K562 (cell line): ENCODE results near the gene ZNF146. TPM values are rescaled to one million over a fixed set of nuclear protein-coding genes. Genes with fewer than 3 reads are reported as not detected.
"Not testable (repeated sequence)": the region's sequence is repeated elsewhere in the genome, so short reads cannot be mapped to it uniquely, and the experiment has no call there.

ENCODE experiments used
- ATAC-seq: fragments of 200-7000 bp; cut with Tn5 transposase; 3 replicates; pipeline ENCODE4 v1.9.1; 2020; ENCODE audit warnings: moderate library complexity
- BruUV-seq: library from RNA; stranded (reverse); fragments of 400-500 nt; replicated peaks from 2 replicates; lab custom pipeline; 2021; lab: Mats Ljungman, UMichigan
- CTCF ChIA-PET: fragments of 300-600 bp; formaldehyde crosslinking; extraction: SDS; loops from one replicate; lab custom pipeline; 2021; ENCODE audit warnings: low intra/inter-chr PET ratio; lab: Yijun Ruan, JAX
- POLR2A ChIA-PET: fragments of 300-600, 350-650 bp; sonication (Branson Sonifier 250); formaldehyde crosslinking; extraction: SDS; loops from one replicate; lab custom pipeline; 2021; ENCODE audit warnings: antibody characterized with exemption, inconsistent platforms; lab: Yijun Ruan, JAX
- DNase-seq, 4 experiments: peaks; one replicate each; pipeline versions ENCODE4 v3.0.0 to v3.0.0-alpha.2; 2011 to 2018; ENCODE audit warnings: low spot score in 3 of 4, mixed read lengths in 3 of 4; ENCODE audit errors: extremely low read depth in 1 of 4
- FAIRE-seq: peaks from 2 replicates; lab custom pipeline; 2011; peaks lifted over from hg19 to GRCh38; lab: Jason Lieb, UNC
- H2AFZ ChIP-seq: 2 replicates; pipeline ENCODE4 v1.6.0; 2011; ENCODE audit warnings: low read depth, low read length, control low read depth, inconsistent platforms
- H3K27ac ChIP-seq: fragments of 200-600 bp; 3 replicates; pipeline ENCODE4 v1.8.0; 2011; ENCODE audit warnings: low read depth, mild to moderate bottlenecking, control low read depth, inconsistent platforms, low read length, moderate library complexity, mixed read lengths; ENCODE audit errors: extremely low read depth
- H3K27me3 ChIP-seq, 2 experiments: fragments of 300-600 bp in 1 of 2; 2 replicates in 1 of 2; 3 replicates in 1 of 2; pipeline versions ENCODE4 v1.6.0 to v1.8.0; 2011; ENCODE audit warnings: inconsistent platforms in 2 of 2, low read length in 2 of 2, mild to moderate bottlenecking in 1 of 2, mixed read lengths in 1 of 2, moderate library complexity in 1 of 2; ENCODE audit not compliant: control insufficient read depth in 2 of 2, insufficient read depth in 2 of 2
- H3K36me3 ChIP-seq: fragments of 300-600 bp; 3 replicates; pipeline ENCODE4 v1.8.0; 2011; ENCODE audit warnings: mild to moderate bottlenecking, low read length, inconsistent platforms; ENCODE audit not compliant: control insufficient read depth, insufficient read depth
- H3K4me1 ChIP-seq, 2 experiments: fragments of 200-600 bp in 1 of 2; replicated peaks in 1 of 2; 2 replicates in 1 of 2; 3 replicates in 1 of 2; pipeline versions ENCODE4 v1.5.1 to v1.8.0; 2011; ENCODE audit warnings: inconsistent platforms in 2 of 2, low read length in 2 of 2, mild to moderate bottlenecking in 1 of 2, mixed read lengths in 1 of 2, moderate library complexity in 1 of 2; ENCODE audit not compliant: control insufficient read depth in 2 of 2, insufficient read depth in 2 of 2
- H3K4me2 ChIP-seq: 2 replicates; pipeline ENCODE4 v1.6.1; 2011; ENCODE audit warnings: low read length, control low read depth, inconsistent platforms, mixed read lengths; ENCODE audit not compliant: insufficient read depth
- H3K4me3 ChIP-seq: fragments of 200-600 bp; sonication (generic), shearing (Covaris generic); 2 replicates; pipeline ENCODE4 v1.5.1; 2016; ENCODE audit warnings: control low read depth, inconsistent platforms
- H3K79me2 ChIP-seq: fragments of 200-600 bp; 3 replicates; pipeline ENCODE4 v1.8.0; 2011; ENCODE audit warnings: low read length, inconsistent platforms; ENCODE audit not compliant: control insufficient read depth, insufficient read depth
- H3K9ac ChIP-seq, 2 experiments: 2 replicates each; pipeline versions ENCODE4 v1.6.0 to v1.6.1; 2011; ENCODE audit warnings: low read depth in 2 of 2, low read length in 2 of 2, control low read depth in 1 of 2, inconsistent platforms in 1 of 2, mild to moderate bottlenecking in 1 of 2, mixed read lengths in 1 of 2; ENCODE audit not compliant: insufficient read depth in 1 of 2
- H3K9me1 ChIP-seq: one replicate; pipeline ENCODE4 v1.6.0; 2011; ENCODE audit warnings: inconsistent platforms, mild to moderate bottlenecking, low read length, moderate library complexity; ENCODE audit not compliant: control insufficient read depth, insufficient read depth
- H3K9me3 ChIP-seq: replicated peaks from 2 replicates; pipeline ENCODE4 v1.5.1; 2011; ENCODE audit warnings: low read depth, low read length, inconsistent platforms; ENCODE audit not compliant: control insufficient read depth, insufficient read depth
- H4K20me1 ChIP-seq: replicated peaks from 2 replicates; pipeline ENCODE4 v1.6.1; 2011; ENCODE audit warnings: low read length, inconsistent platforms, mixed read lengths; ENCODE audit not compliant: control insufficient read depth, insufficient read depth
- MAFG ChIP-seq: fragments of 450-650 bp; conservative IDR thresholded peaks from 2 replicates; pipeline ENCODE4 v1.6.1; 2016; ENCODE audit warnings: missing genetic modification characterization, missing compliant biosample characterization
- WGBS: fragments of 100-300 bp; shearing (Covaris generic); methylation state at CpG from one replicate; pipeline ENCODE4 v1.1.6; 2016; ENCODE audit warnings: low coverage, mixed read lengths; ENCODE audit not compliant: insufficient coverage; ENCODE audit errors: missing lambda C conversion rate; 5-methylcytosine and 5-hydroxymethylcytosine counted together
- in situ Hi-C: fragments of 300-500 bp; cut with MboI; formaldehyde crosslinking; loops from 4 replicates; pipeline ENCODE4 v1.15.0; 2018; ENCODE audit warnings: inconsistent platforms, mixed read lengths
- intact Hi-C: fragments of 100-400 bp; cut with micrococcal nuclease; formaldehyde crosslinking; loops from 2 replicates; pipeline ENCODE4 v1.14.2; 2022
- polyA plus RNA-seq, 8 experiments: library from polyadenylated mRNA; depleted of rRNA in 4 of 8; stranded (reverse) in 5 of 8; unstranded in 3 of 8; fragments of >200 nt; fragmentation: Nextera tagmentation in 2 of 8; fragmentation: Illumina TruSeq in 1 of 8; extraction: Ambion mirVana in 2 of 8; extraction: Trizol in 1 of 8; gene quantifications; 2 replicates each; pipeline versions ENCODE4 v1.2.1 to v1.2.3, GENCODE V29; 2011 to 2014; ENCODE audit warnings: inconsistent platforms in 1 of 8, missing spikeins in 1 of 8
- total RNA-seq, 7 experiments: library from RNA; depleted of rRNA in 6 of 7; stranded (reverse); fragments of >200 nt in 6 of 7; fragmentation: Illumina TruSeq in 2 of 7; extraction: Trizol in 2 of 7; gene quantifications; 2 replicates each; pipeline versions ENCODE4 v1.2.1 to v1.2.3, GENCODE V29; 2011 to 2021; ENCODE audit warnings: low replicate concordance in 1 of 7
- TF ChIP-seq, protein P1 (sequence below): fragments of 450-650 bp; IDR thresholded peaks from 2 replicates; pipeline ENCODE4 v1.7.1; 2018; ENCODE audit warnings: mild to moderate bottlenecking, low read depth; ENCODE audit not compliant: partially characterized antibody

Gene ZNF146
- total and polyA plus RNA-seq, 9 of the 15 experiments (the other 6 are each of a cell fraction or from before 2014, with no cell fraction given) = 36.2 to 195 (median 116) TPM

GRCh38 chr19:36172852-36173251 is 42.1 kb upstream of the ZNF146 start (continued):
- TF ChIP-seq, protein P1, sequence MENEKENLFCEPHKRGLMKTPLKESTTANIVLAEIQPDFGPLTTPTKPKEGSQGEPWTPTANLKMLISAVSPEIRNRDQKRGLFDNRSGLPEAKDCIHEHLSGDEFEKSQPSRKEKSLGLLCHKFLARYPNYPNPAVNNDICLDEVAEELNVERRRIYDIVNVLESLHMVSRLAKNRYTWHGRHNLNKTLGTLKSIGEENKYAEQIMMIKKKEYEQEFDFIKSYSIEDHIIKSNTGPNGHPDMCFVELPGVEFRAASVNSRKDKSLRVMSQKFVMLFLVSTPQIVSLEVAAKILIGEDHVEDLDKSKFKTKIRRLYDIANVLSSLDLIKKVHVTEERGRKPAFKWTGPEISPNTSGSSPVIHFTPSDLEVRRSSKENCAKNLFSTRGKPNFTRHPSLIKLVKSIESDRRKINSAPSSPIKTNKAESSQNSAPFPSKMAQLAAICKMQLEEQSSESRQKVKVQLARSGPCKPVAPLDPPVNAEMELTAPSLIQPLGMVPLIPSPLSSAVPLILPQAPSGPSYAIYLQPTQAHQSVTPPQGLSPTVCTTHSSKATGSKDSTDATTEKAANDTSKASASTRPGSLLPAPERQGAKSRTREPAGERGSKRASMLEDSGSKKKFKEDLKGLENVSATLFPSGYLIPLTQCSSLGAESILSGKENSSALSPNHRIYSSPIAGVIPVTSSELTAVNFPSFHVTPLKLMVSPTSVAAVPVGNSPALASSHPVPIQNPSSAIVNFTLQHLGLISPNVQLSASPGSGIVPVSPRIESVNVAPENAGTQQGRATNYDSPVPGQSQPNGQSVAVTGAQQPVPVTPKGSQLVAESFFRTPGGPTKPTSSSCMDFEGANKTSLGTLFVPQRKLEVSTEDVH = no peak
- no peak for TF ChIP-seq MAFG (tag)

- H2AFZ ChIP-seq, H3K79me2 ChIP-seq, H3K4me3 ChIP-seq, H3K4me2 ChIP-seq, H3K9me1 ChIP-seq, CTCF ChIA-PET, H3K27me3 ChIP-seq, DNase-seq, H3K9ac ChIP-seq, H4K20me1 ChIP-seq, ATAC-seq, H3K9me3 ChIP-seq, H3K36me3 ChIP-seq, H3K27ac ChIP-seq, H3K4me1 ChIP-seq, FAIRE-seq, BruUV-seq: not testable (repeated sequence)
- POLR2A ChIA-PET = interaction anchor here (0.8 to 0.9 kb wide), 2 partner anchors 8 to 9 kb away, joined by 3 read pairs; no protein-coding TSS in a partner anchor
- intact Hi-C loops (loop anchor here (5.0 kb wide), 1 partner anchor 112 kb away; no protein-coding TSS in a partner anchor), in situ Hi-C loops (loop anchor here (5.0 kb wide), 2 partner anchors 47 to 112 kb away; no protein-coding TSS in a partner anchor)
- WGBS = 21% methylated on average over 7 of the region's 8 CpGs
These were observed 41.1 kb upstream of the ZNF146 start for GRCh38 chr19:36173846-36174245.

DNA sequence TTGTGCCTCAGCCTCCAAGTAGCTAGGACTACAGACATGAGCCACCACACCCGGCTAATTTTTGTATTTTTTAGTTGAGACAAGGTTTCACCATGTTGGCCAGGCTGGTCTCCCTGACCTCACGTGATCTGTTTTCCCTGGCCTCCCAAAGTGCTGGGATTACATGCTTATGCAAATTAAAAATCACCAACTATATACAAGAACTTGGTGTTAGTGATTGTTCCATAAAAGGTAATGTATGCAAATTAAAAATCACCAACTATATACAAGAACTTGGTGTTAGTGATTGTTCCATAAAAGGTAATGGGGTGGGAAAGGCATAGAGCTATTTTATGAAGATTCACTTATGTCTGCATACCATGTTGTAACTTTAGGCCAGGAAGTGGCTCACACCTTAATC is 35.8 kb upstream of the ZNF146 start:
- H3K79me2 ChIP-seq, H3K9ac ChIP-seq, H3K27ac ChIP-seq, H3K36me3 ChIP-seq, H3K27me3 ChIP-seq, POLR2A ChIA-PET, intact Hi-C loops, BruUV-seq, H2AFZ ChIP-seq, H4K20me1 ChIP-seq, H3K4me3 ChIP-seq, DNase-seq, H3K4me1 ChIP-seq, CTCF ChIA-PET, H3K4me2 ChIP-seq, H3K9me1 ChIP-seq, FAIRE-seq, H3K9me3 ChIP-seq, ATAC-seq, in situ Hi-C loops: not testable (repeated sequence)
- WGBS = 12% methylated on average over 2 of the region's 2 CpGs
